Measurements from ENCODE around the gene FAM53B. TPM values are rescaled to one million over a fixed set of nuclear protein-coding genes. Genes with fewer than 3 reads are reported as not detected.

The FAM53B gene
- total and polyA plus RNA-seq, 4 experiments from 2014 or later: 7.3 to 60.7 (median 49.9) TPM

DNA sequence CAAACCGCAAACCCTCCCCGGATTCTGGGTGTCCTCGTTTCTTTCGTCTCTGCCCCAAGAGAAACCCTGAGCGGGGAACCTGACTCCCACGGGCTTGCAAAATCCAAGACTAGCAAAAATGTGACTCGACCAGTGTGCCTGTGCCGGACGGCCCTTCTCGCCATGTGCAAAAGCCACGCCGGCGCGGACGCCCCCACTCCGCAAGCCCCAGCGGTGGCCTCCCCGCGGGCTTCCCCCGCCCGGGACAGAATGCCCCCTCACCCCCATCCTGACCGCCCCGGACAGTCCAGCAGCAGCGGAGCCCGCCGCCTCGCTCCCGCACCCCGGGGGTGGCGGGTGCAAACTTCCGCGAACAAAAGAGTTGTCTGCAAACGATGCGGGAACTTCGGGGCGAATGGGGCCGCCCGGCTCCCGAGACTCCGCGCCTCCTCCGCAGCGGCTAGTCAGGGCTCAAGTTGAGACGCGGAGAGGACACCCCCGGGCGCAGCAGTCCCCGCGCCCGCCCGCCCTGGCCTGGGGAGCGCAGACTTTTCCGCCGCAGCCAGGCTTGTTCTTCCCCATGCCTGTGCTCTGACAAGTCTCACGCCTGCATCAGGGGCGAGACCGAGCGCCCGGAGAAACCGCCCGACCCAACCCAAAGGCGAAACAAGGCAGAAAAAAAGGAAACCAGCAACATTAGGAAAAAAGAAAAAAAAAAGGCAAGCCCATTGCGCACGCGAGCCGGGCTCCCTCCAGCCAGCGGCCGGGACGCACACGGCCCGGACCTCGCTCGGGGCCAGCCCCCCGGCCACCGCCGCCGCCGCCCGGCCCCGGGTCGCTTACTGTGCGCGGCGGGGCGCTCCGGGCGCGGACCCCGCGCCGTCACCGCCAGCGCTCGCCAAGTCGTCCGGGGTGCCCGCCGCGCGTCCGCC lies 732 bp downstream of the FAM53B start:
- Mint-ChIP-seq H3K27me3 (no peaks in the 10 kb centered on the region), H3K9me3 (no peaks in the 10 kb centered on the region), H3K36me3 (peaks cover 0 to 15% of the 10 kb centered on the region in 2 donors), H3K27ac (peak overlapping the region; percentile 91 to 99 (median 96)), H3K4me1 (peaks cover 43 to 57% (median 50%) of the 10 kb centered on the region in 4 donors), H3K4me3 (peak overlapping the region; percentile 95 to 100 (median 98))
- Histone ChIP-seq H3K4me3 (ENCODE audit: low read length in 2 of 2) (peak overlapping the region; percentile 57 to 79), H3K4me1 (ENCODE audit: insufficient read depth, low read length) (peaks cover 52% of the 10 kb centered on the region), H3K36me3 (ENCODE audit: insufficient read depth, low read length) (no peaks in the 10 kb centered on the region), H3K27me3 (ENCODE audit: insufficient read depth, low read length) (no peaks in the 10 kb centered on the region), H3K27ac (ENCODE audit: low read depth, low read length) (peak overlapping the region; percentile 64), H3K9me3 (ENCODE audit: control insufficient read depth in 1 of 2, low read length in 2 of 2) (no peaks in the 10 kb centered on the region)
- intact Hi-C loops (cut with micrococcal nuclease): loop anchor here (1.0 to 5.0 kb wide), 4 partner anchors 48 to 749 kb away; partner anchors contain the start of genes EEF1AKMT2 and LHPP
- ChIA-PET CTCF (ENCODE audit: partially characterized antibody) (interaction anchor here (0.6 to 18.1 kb wide), 20 partner anchors 13 to 282 kb away, joined by 3 to 556 read pairs (median 35); partner anchors contain the start of gene LHPP), POLR2A (ENCODE audit: partially characterized antibody) (interaction anchor here (0.6 to 5.7 kb wide), 23 partner anchors 11 to 324 kb away, joined by 3 to 163 read pairs (median 18); partner anchors contain the start of gene OAT)
- peak in 4 of 5 donors; percentile 22 to 63 (median 30) for DNase-seq

DNA sequence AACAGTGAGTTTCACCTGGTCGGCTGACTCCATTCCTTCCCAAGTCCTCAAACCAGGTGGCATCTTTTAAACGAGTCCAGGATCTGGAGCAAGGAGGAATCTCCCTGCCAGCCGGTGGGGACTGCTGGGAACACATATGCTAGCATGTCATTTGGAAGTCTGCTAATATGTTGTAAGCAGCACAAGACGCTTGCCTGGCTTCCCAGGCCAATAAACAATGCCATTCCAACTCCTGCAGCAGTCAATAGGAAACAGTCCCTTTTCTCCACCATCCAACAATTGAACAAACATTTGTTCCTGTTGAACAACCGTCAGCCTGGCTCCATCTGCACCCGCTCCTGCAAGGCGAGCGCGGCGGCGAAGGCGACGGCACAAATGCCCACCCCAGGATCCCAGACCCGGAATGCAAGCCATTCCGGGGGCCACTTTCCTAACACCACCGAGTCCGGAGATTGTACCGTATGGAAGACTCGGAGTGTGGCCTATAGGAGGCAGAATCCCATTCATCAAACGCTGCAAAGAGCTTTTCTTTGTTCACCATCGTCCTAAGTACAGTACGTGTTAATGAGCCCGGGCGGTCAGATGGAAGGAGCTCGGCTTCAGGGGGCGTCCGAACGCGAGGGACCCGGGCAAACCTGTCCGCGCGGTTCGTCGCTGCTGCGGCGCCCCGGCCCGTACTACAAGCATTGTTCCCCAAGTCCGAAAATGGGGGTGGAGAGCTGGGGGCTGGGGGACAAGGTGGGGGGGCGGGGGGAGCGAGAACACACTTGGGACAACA lies 1.6 kb downstream of the FAM53B start:
- Histone ChIP-seq H3K27me3 (ENCODE audit: insufficient read depth, low read length) (no peaks in the 10 kb centered on the region), H3K36me3 (ENCODE audit: insufficient read depth, low read length) (no peaks in the 10 kb centered on the region), H3K9me3 (ENCODE audit: control insufficient read depth in 1 of 2, low read length in 2 of 2) (no peaks in the 10 kb centered on the region), H3K4me1 (ENCODE audit: insufficient read depth, low read length) (peaks cover 60% of the 10 kb centered on the region), H3K4me3 (ENCODE audit: low read length in 2 of 2) (peak overlapping the region; percentile 57 to 79), H3K27ac (ENCODE audit: low read depth, low read length) (peak overlapping the region; percentile 64)
- intact Hi-C loops (cut with micrococcal nuclease): loop anchor here (5.0 kb wide), 1 partner anchor 340 kb away; no protein-coding TSS in a partner anchor
- no peaks in the 10 kb centered on the region for H3K9me3 Mint-ChIP-seq
- CTCF ChIA-PET (ENCODE audit: partially characterized antibody): interaction anchor here (0.6 to 18.1 kb wide), 29 partner anchors 14 to 281 kb away, joined by 3 to 556 read pairs (median 20); partner anchors contain the start of gene LHPP
- peak overlapping the region; percentile 95 to 100 (median 98) for H3K4me3 Mint-ChIP-seq
- H3K27ac Mint-ChIP-seq: peak overlapping the region; percentile 87 to 97 (median 94)
- H3K27me3 Mint-ChIP-seq: no peaks in the 10 kb centered on the region
- peaks cover 50 to 65% (median 58%) of the 10 kb centered on the region in 4 donors for H3K4me1 Mint-ChIP-seq
- POLR2A ChIA-PET (ENCODE audit: partially characterized antibody): interaction anchor here (0.6 to 5.7 kb wide), 31 partner anchors 10 to 324 kb away, joined by 3 to 163 read pairs (median 14); partner anchors contain the start of genes ABRAXAS2, EEF1AKMT2 and OAT
- peak in 2 of 5 donors; percentile 12 to 34 for DNase-seq
- H3K36me3 Mint-ChIP-seq: peaks cover 0 to 15% of the 10 kb centered on the region in 2 donors

DNA sequence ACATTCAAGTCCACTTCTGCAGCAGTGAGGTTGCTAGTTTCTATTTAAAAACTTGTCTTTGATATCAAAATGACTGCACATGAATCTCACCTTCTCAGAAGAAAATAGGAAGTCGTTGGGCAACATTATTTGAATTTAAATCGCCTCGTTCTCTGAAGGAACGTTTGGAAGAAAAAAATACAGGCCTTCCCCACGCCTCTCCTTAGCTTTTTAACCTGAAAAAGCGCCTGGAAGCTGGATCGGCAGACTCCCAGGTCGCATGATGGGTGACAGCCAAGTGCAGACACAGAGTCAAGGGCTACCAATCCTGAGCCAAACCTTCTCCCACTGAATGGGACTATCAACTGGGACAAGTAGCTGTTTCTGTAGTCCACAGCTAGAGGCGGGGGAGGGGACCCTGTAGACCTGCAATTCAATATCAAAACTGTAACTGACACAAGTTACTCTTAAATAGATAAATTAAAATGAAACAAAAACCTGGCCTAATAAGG lies 2.2 kb downstream of the FAM53B start:
- Mint-ChIP-seq H3K27ac (peak overlapping the region; percentile 87 to 97 (median 96)), H3K27me3 (no peaks in the 10 kb centered on the region), H3K4me1 (peaks cover 57 to 72% (median 65%) of the 10 kb centered on the region in 4 donors), H3K4me3 (peak overlapping the region; percentile 95 to 100 (median 98)), H3K9me3 (no peaks in the 10 kb centered on the region), H3K36me3 (peaks cover 3 to 15% of the 10 kb centered on the region in 2 donors)
- CTCF ChIA-PET (ENCODE audit: partially characterized antibody): interaction anchor here (0.8 to 18.1 kb wide), 39 partner anchors 13 to 280 kb away, joined by 3 to 556 read pairs (median 8); partner anchors contain the start of gene LHPP
- no peaks in the 10 kb centered on the region for H3K36me3 ChIP-seq (ENCODE audit: insufficient read depth, low read length)
- H3K4me3 ChIP-seq (ENCODE audit: low read length in 2 of 2): peak overlapping the region; percentile 57 to 79
- no peaks in the 10 kb centered on the region for H3K27me3 ChIP-seq (ENCODE audit: insufficient read depth, low read length)
- H3K9me3 ChIP-seq (ENCODE audit: control insufficient read depth in 1 of 2, low read length in 2 of 2): no peaks in the 10 kb centered on the region
- peak overlapping the region; percentile 64 for H3K27ac ChIP-seq (ENCODE audit: low read depth, low read length)
- peaks cover 67% of the 10 kb centered on the region for H3K4me1 ChIP-seq (ENCODE audit: insufficient read depth, low read length)
- POLR2A ChIA-PET (ENCODE audit: partially characterized antibody): interaction anchor here (0.5 to 5.7 kb wide), 37 partner anchors 9 to 277 kb away, joined by 3 to 163 read pairs (median 13); partner anchors contain the start of genes ABRAXAS2 and EEF1AKMT2
- peak in 4 of 5 donors; percentile 35 to 61 (median 41) for DNase-seq
- intact Hi-C loops (cut with micrococcal nuclease): loop anchor here (1.0 to 5.0 kb wide), 12 partner anchors 9 to 340 kb away; no protein-coding TSS in a partner anchor

DNA sequence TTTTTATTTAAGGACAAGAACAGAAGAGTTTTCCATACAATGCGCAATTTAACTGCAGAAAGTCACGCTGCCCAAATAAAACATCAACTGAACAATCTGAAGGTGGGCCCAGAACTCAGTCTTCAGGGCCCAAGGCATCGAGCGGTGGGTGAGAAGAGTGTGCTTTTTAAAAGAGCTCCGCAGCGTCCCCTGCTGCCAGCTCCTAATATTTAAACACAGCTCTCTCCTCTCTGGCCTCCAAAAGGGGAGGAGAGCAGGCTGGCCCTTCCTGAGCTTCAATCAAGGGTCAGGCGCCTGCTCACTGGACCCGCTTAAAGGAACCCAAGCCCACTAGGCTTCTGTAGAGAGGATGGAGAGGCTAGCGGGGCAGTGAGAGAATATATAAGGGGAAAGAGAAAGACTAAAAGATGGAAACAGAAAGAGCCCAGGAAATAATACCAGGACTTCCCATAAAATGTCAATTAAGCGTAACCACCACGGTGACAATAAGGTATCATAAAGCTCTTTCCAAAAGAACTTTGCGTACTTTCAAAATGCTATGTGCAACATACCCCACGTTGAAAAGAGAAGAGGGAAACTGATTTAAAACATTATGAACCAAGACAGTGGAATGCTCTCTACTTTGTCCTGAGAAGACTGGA lies 2.8 kb downstream of the FAM53B start:
- ChIA-PET POLR2A (ENCODE audit: partially characterized antibody) (interaction anchor here (0.5 to 5.7 kb wide), 40 partner anchors 9 to 323 kb away, joined by 3 to 163 read pairs (median 10); partner anchors contain the start of genes EEF1AKMT2, LHPP and OAT), CTCF (ENCODE audit: partially characterized antibody) (interaction anchor here (0.8 to 18.1 kb wide), 39 partner anchors 13 to 217 kb away, joined by 3 to 556 read pairs (median 8); no protein-coding TSS in a partner anchor)
- no peaks in the 10 kb centered on the region for H3K27me3 ChIP-seq (ENCODE audit: insufficient read depth, low read length)
- peaks cover 4 to 15% of the 10 kb centered on the region in 2 donors for H3K36me3 Mint-ChIP-seq
- no peaks in the 10 kb centered on the region for H3K9me3 ChIP-seq (ENCODE audit: control insufficient read depth in 1 of 2, low read length in 2 of 2)
- H3K27ac Mint-ChIP-seq: peak overlapping the region; percentile 87 to 97 (median 96)
- H3K36me3 ChIP-seq (ENCODE audit: insufficient read depth, low read length): no peaks in the 10 kb centered on the region
- H3K4me3 ChIP-seq (ENCODE audit: low read length in 2 of 2): peak overlapping the region; percentile 57 to 79
- H3K4me1 ChIP-seq (ENCODE audit: insufficient read depth, low read length): peaks cover 72% of the 10 kb centered on the region
- H3K27me3 Mint-ChIP-seq: no peaks in the 10 kb centered on the region
- peak; percentile 77 to 82 (median 79) for DNase-seq
- peak overlapping the region; percentile 64 for H3K27ac ChIP-seq (ENCODE audit: low read depth, low read length)
- peaks cover 60 to 77% (median 69%) of the 10 kb centered on the region in 4 donors for H3K4me1 Mint-ChIP-seq
- no peaks in the 10 kb centered on the region for H3K9me3 Mint-ChIP-seq
- intact Hi-C loops (cut with micrococcal nuclease): loop anchor here (1.0 to 5.0 kb wide), 12 partner anchors 8 to 339 kb away; no protein-coding TSS in a partner anchor
- H3K4me3 Mint-ChIP-seq: peak overlapping the region; percentile 95 to 100 (median 98)

DNA sequence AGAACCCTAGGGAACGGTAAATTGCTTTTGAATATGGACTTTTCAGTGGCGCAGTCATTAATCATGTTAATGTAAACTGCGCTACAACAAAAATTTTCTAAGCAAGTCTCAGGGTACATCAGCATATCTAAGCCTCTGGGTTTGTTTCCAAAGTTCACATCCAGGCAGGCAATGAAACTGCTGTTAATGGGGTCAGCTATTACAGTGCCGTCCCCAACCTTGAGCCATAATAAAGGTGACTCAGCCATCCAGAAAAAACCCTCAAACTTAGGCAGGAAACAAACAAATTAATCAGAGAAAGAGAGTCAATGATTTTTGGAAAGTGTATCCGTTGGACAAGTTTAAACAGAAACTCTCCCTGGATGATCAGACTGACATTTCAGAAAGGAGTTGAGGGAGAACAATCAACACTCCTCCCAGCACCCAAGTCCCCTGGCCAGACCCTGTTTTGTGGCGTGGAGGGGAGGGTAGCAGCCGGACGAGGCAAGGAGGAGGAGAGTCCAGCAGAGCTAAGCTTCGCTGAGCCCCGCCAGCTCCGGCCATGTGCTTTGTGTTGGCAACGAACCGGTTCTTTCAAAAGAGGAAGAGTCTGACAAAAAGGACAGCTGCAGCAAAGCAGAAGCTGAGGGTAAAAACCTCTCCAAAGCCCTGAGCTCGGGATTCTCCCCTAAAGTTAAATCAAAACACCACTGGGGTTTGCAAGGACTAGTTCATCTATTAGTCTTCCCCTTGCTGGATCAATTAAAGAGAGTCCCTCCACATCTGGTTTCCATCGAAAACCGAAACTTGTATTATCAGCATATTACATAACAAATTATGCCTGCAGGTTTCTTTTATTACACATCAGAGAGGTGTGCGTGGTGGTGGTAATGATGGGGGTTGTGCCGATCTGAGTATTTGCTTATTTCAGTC lies 3.6 kb downstream of the FAM53B start:
- H3K27me3 Mint-ChIP-seq: no peaks in the 10 kb centered on the region
- peaks cover 4 to 15% of the 10 kb centered on the region in 2 donors for H3K36me3 Mint-ChIP-seq
- H3K4me3 Mint-ChIP-seq: peak overlapping the region; percentile 95 to 100 (median 98)
- ChIA-PET POLR2A (ENCODE audit: partially characterized antibody) (interaction anchor here (0.6 to 5.7 kb wide), 39 partner anchors 8 to 322 kb away, joined by 3 to 163 read pairs (median 10); partner anchors contain the start of genes EEF1AKMT2, LHPP and OAT), CTCF (ENCODE audit: partially characterized antibody) (interaction anchor here (0.7 to 18.1 kb wide), 38 partner anchors 14 to 217 kb away, joined by 3 to 556 read pairs (median 8); no protein-coding TSS in a partner anchor)
- DNase-seq: peak in 2 of 5 donors; percentile 75
- intact Hi-C loops (cut with micrococcal nuclease): loop anchor here (1.0 to 5.0 kb wide), 12 partner anchors 7 to 338 kb away; no protein-coding TSS in a partner anchor
- Histone ChIP-seq H3K9me3 (ENCODE audit: control insufficient read depth in 1 of 2, low read length in 2 of 2) (no peaks in the 10 kb centered on the region), H3K4me1 (ENCODE audit: insufficient read depth, low read length) (peaks cover 80% of the 10 kb centered on the region), H3K27me3 (ENCODE audit: insufficient read depth, low read length) (no peaks in the 10 kb centered on the region), H3K36me3 (ENCODE audit: insufficient read depth, low read length) (no peaks in the 10 kb centered on the region), H3K4me3 (ENCODE audit: low read length in 2 of 2) (peak overlapping the region; percentile 57 to 79), H3K27ac (ENCODE audit: low read depth, low read length) (peak overlapping the region; percentile 64)
- H3K4me1 Mint-ChIP-seq: peaks cover 67 to 85% (median 76%) of the 10 kb centered on the region in 4 donors
- no peaks in the 10 kb centered on the region for H3K9me3 Mint-ChIP-seq
- H3K27ac Mint-ChIP-seq: peak overlapping the region; percentile 87 to 97 (median 96)

All from CD4-positive, alpha-beta memory T cell (primary cell).